ENCODE results near the gene RTN4R.

RTN4R gene

DNA sequence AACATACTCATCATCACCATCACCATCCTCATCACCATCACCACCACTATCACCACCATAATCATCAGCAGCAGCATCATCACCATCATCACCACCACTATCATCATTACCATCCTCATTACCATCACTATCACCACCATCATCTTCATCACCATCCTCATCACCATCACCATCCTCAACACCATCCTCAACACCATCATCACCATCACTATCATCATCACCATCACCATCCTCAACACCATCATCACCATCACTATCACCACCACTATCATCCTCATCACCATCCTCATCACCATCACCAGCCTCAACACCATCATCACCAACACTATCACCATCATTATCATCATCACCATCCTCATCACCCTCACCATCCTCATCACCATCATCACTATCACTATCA, 16.6 kb downstream of the RTN4R start:
- H3K36me3 ChIP-seq (replicated peaks in 1 of 2; ENCODE audit: control insufficient read depth in 2 of 2, insufficient read depth in 2 of 2, low read length in 2 of 2): no peaks in the 10 kb centered on the region
- H3K4me2 ChIP-seq (ENCODE audit: insufficient read depth, low read length, poor library complexity, severe bottlenecking): no peak overlapping the region

DNA sequence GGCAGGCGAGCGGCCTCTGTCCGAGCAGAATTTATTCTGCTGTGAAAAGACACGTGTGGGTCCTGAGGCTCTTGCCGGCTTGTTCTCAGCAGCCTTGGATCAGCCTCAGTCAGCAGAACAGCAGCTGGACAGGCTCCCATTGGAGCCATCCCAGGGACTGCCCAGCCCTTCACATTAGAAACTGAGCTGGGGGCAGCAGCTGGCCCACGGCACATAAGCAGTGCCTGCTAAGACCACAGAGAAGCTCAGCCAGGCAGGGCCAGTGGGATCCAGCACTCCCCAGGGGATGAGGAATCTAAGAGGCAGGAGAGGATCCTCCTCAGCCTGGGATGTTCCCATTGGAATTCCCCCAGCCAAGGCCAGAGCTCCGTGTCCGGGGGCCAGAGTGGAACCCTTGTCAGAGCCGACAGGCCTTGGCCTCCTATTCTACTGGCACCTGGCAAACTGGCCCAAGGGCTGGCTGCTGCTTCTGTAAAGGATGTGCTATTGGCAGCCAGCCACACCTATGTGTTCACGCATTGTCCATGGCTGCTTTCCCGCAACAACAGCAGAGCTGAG, 18.2 kb downstream of the RTN4R start:
- Histone ChIP-seq H2AK5ac (ENCODE audit: low read depth, low read length) (no peak overlapping the region), H4K8ac (ENCODE audit: low read depth, low read length) (no peak overlapping the region), H2BK12ac (ENCODE audit: low read length) (peak overlapping the region; percentile 4), H2AFZ (ENCODE audit: low read length) (no peak overlapping the region), H3K36me3 (replicated peaks in 1 of 2; ENCODE audit: control insufficient read depth in 2 of 2, insufficient read depth in 2 of 2, low read length in 2 of 2) (no peaks in the 10 kb centered on the region), H3K4me2 (ENCODE audit: insufficient read depth, low read length, poor library complexity, severe bottlenecking) (no peak overlapping the region), H3K4me3 (ENCODE audit: low read length in 2 of 2) (no peak overlapping the region), H3K79me1 (ENCODE audit: low read depth, low read length) (peaks cover 12% of the 10 kb centered on the region), H2BK120ac (ENCODE audit: low read depth, low read length) (no peak overlapping the region), H3K27ac (replicated peaks; ENCODE audit: low read length) (no peak overlapping the region), H3K9me3 (replicated peaks in 1 of 2; ENCODE audit: control insufficient read depth in 2 of 2, insufficient read depth in 1 of 2, low read depth in 1 of 2, low read length in 2 of 2) (peaks cover 2 to 6% of the 10 kb centered on the region in 2 donors), H3K9ac (ENCODE audit: low read depth, low read length, poor library complexity) (no peak overlapping the region), H3K4ac (ENCODE audit: low read length) (no peak overlapping the region), H3K23ac (ENCODE audit: low read depth, low read length, poor library complexity) (peak overlapping the region; percentile 70), H3K14ac (ENCODE audit: low read length) (peak overlapping the region; percentile 63), H3K18ac (ENCODE audit: low read length) (peak overlapping the region; percentile 46), H3K27me3 (ENCODE audit: control insufficient read depth in 3 of 3, insufficient read depth in 3 of 3, low read depth in 1 of 3, low read length in 3 of 3) (no peaks in the 10 kb centered on the region), H4K91ac (ENCODE audit: low read depth, low read length, poor library complexity) (no peak overlapping the region), H3K4me1 (ENCODE audit: control insufficient read depth in 2 of 2, insufficient read depth in 1 of 2, low read depth in 1 of 2, low read length in 2 of 2) (peaks cover 22 to 25% of the 10 kb centered on the region in 2 donors), H2BK15ac (ENCODE audit: low read length) (no peak overlapping the region), H2BK5ac (ENCODE audit: low read length) (no peak overlapping the region)
- no CpG with 5 or more reads among the region's 11 CpGs for WGBS, 2 donors (ENCODE audit: extremely low coverage in 2 of 2, insufficient read length in 2 of 2, insufficient replicate concordance in 1 of 2)
- no peak for DNase-seq (ENCODE audit: low spot score)

More for the DNA sequence above, 16.6 kb downstream of the RTN4R start:
- Histone ChIP-seq H3K79me1 (ENCODE audit: low read depth, low read length) (peaks cover 11% of the 10 kb centered on the region), H3K9ac (ENCODE audit: low read depth, low read length, poor library complexity) (no peak overlapping the region), H3K27me3 (ENCODE audit: control insufficient read depth in 3 of 3, insufficient read depth in 3 of 3, low read depth in 1 of 3, low read length in 3 of 3) (no peaks in the 10 kb centered on the region), H2BK15ac (ENCODE audit: low read length) (no peak overlapping the region), H3K23ac (ENCODE audit: low read depth, low read length, poor library complexity) (no peak overlapping the region), H2AFZ (ENCODE audit: low read length) (no peak overlapping the region), H2BK5ac (ENCODE audit: low read length) (no peak overlapping the region), H3K4me3 (ENCODE audit: low read length in 2 of 2) (peak overlapping the region in 1 of 2 donors; percentile 42), H3K14ac (ENCODE audit: low read length) (no peak overlapping the region), H2BK120ac (ENCODE audit: low read depth, low read length) (no peak overlapping the region), H3K9me3 (replicated peaks in 1 of 2; ENCODE audit: control insufficient read depth in 2 of 2, insufficient read depth in 1 of 2, low read depth in 1 of 2, low read length in 2 of 2) (peaks cover 2 to 6% of the 10 kb centered on the region in 2 donors), H3K4ac (ENCODE audit: low read length) (no peak overlapping the region), H4K91ac (ENCODE audit: low read depth, low read length, poor library complexity) (no peak overlapping the region), H3K27ac (replicated peaks; ENCODE audit: low read length) (no peak overlapping the region), H3K18ac (ENCODE audit: low read length) (no peak overlapping the region), H2BK12ac (ENCODE audit: low read length) (no peak overlapping the region), H2AK5ac (ENCODE audit: low read depth, low read length) (no peak overlapping the region), H3K4me1 (ENCODE audit: control insufficient read depth in 2 of 2, insufficient read depth in 1 of 2, low read depth in 1 of 2, low read length in 2 of 2) (peaks cover 6 to 12% of the 10 kb centered on the region in 2 donors), H4K8ac (ENCODE audit: low read depth, low read length) (no peak overlapping the region)
- DNase-seq (ENCODE audit: low spot score): no peak

DNA sequence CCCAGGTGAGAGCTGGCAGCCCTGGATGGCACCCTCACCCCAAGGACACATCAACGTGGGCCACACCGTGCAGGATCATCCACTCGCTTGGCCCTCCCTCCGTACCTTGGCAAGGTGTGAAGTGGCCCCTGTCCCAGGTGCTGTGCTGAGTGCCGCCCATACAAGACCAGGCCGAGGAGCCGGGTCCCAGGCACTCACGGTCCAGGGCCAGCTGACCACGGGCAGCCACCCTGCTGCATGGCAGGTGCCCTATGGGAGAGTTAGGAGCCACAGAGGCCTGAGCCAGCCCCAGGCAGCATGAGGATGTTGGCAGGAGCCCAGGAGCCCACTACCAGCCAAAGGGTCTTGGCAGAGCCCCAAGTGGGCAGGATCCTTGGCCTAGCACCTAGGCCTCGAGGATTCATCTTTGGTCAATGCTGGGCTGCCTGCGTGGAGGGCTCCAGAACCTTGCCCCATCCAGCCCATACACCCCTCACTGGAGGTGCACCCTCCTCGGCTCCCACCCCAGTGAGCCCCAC, 19.6 kb downstream of the RTN4R start:
- H3K79me1 ChIP-seq (ENCODE audit: low read depth, low read length): peaks cover 18% of the 10 kb centered on the region
- WGBS, 2 donors (ENCODE audit: extremely low coverage in 2 of 2, insufficient read length in 2 of 2, insufficient replicate concordance in 1 of 2): no CpG with 5 or more reads among the region's 12 CpGs

DNA sequence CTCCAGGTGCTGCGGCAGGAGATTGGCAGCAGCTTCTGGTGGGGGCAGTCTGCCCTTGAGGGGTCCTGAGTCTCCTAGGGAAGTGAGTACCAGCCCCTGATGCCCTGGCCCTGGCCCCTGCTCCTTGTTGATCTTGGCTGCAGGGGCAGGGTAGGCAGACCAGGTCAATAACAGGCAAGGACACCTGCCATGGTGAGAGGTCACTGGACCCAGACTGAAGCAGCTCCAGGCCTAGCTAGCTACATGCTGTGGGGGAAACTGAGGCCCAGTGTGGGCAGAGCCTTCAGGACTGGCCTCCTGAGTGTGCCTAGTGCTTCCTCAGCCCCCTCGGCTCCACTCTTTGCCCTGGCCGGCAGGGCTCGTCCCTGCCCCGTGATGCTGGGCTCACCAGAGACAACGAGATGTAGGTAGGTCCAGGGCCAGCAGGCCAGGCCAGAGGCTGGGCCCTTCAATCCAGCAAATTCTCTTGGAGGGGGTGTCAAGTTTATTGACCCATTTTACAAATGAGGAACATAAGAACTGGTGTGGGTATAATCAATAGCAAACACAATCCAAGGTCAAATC, 20.4 kb downstream of the RTN4R start:
- peaks cover 0 to 6% of the 10 kb centered on the region in 2 donors for H3K9me3 ChIP-seq (replicated peaks in 1 of 2; ENCODE audit: control insufficient read depth in 2 of 2, insufficient read depth in 1 of 2, low read depth in 1 of 2, low read length in 2 of 2)
- no peak overlapping the region for H3K4ac ChIP-seq (ENCODE audit: low read length)
- peak overlapping the region; percentile 27 for H4K8ac ChIP-seq (ENCODE audit: low read depth, low read length)
- no peak overlapping the region for H3K27ac ChIP-seq (replicated peaks; ENCODE audit: low read length)
- H3K4me1 ChIP-seq (ENCODE audit: control insufficient read depth in 2 of 2, insufficient read depth in 1 of 2, low read depth in 1 of 2, low read length in 2 of 2): peaks cover 41 to 43% of the 10 kb centered on the region in 2 donors
- no peak overlapping the region for H4K91ac ChIP-seq (ENCODE audit: low read depth, low read length, poor library complexity)
- H2BK120ac ChIP-seq (ENCODE audit: low read depth, low read length): peak overlapping the region; percentile 75
- H3K79me1 ChIP-seq (ENCODE audit: low read depth, low read length): peaks cover 23% of the 10 kb centered on the region
- no CpG with 5 or more reads among the region's 6 CpGs for WGBS, 2 donors (ENCODE audit: extremely low coverage in 2 of 2, insufficient read length in 2 of 2, insufficient replicate concordance in 1 of 2)
- H2AK5ac ChIP-seq (ENCODE audit: low read depth, low read length): peak overlapping the region; percentile 95
- DNase-seq (ENCODE audit: low spot score): no peak
- no peaks in the 10 kb centered on the region for H3K27me3 ChIP-seq (ENCODE audit: control insufficient read depth in 3 of 3, insufficient read depth in 3 of 3, low read depth in 1 of 3, low read length in 3 of 3)
- H3K23ac ChIP-seq (ENCODE audit: low read depth, low read length, poor library complexity): peak overlapping the region; percentile 21
- no peak overlapping the region for H3K4me2 ChIP-seq (ENCODE audit: insufficient read depth, low read length, poor library complexity, severe bottlenecking)
- peak overlapping the region; percentile 64 for H2BK12ac ChIP-seq (ENCODE audit: low read length)
- H3K36me3 ChIP-seq (replicated peaks in 1 of 2; ENCODE audit: control insufficient read depth in 2 of 2, insufficient read depth in 2 of 2, low read length in 2 of 2): no peaks in the 10 kb centered on the region
- no peak overlapping the region for H2AFZ ChIP-seq (ENCODE audit: low read length)
- H2BK15ac ChIP-seq (ENCODE audit: low read length): peak overlapping the region; percentile 45
- H3K14ac ChIP-seq (ENCODE audit: low read length): peak overlapping the region; percentile 25
- H3K4me3 ChIP-seq (ENCODE audit: low read length in 2 of 2): no peak overlapping the region
- no peak overlapping the region for H2BK5ac ChIP-seq (ENCODE audit: low read length)
- H3K18ac ChIP-seq (ENCODE audit: low read length): peak overlapping the region; percentile 65
- H3K9ac ChIP-seq (ENCODE audit: low read depth, low read length, poor library complexity): peak overlapping the region; percentile 16

More for the DNA sequence above, 19.6 kb downstream of the RTN4R start:
- Histone ChIP-seq H3K23ac (ENCODE audit: low read depth, low read length, poor library complexity) (peak overlapping the region; percentile 97), H4K91ac (ENCODE audit: low read depth, low read length, poor library complexity) (no peak overlapping the region), H2BK15ac (ENCODE audit: low read length) (peak overlapping the region; percentile 17), H3K4ac (ENCODE audit: low read length) (no peak overlapping the region), H3K27ac (replicated peaks; ENCODE audit: low read length) (no peak overlapping the region), H2BK120ac (ENCODE audit: low read depth, low read length) (no peak overlapping the region), H3K4me2 (ENCODE audit: insufficient read depth, low read length, poor library complexity, severe bottlenecking) (no peak overlapping the region), H3K9ac (ENCODE audit: low read depth, low read length, poor library complexity) (no peak overlapping the region), H3K4me1 (ENCODE audit: control insufficient read depth in 2 of 2, insufficient read depth in 1 of 2, low read depth in 1 of 2, low read length in 2 of 2) (peaks cover 35 to 39% of the 10 kb centered on the region in 2 donors), H2BK5ac (ENCODE audit: low read length) (no peak overlapping the region), H3K18ac (ENCODE audit: low read length) (no peak overlapping the region), H2BK12ac (ENCODE audit: low read length) (no peak overlapping the region), H3K4me3 (ENCODE audit: low read length in 2 of 2) (no peak overlapping the region), H2AFZ (ENCODE audit: low read length) (no peak overlapping the region), H3K9me3 (replicated peaks in 1 of 2; ENCODE audit: control insufficient read depth in 2 of 2, insufficient read depth in 1 of 2, low read depth in 1 of 2, low read length in 2 of 2) (peaks cover 2 to 6% of the 10 kb centered on the region in 2 donors), H3K14ac (ENCODE audit: low read length) (peak overlapping the region; percentile 47), H4K8ac (ENCODE audit: low read depth, low read length) (no peak overlapping the region), H3K36me3 (replicated peaks in 1 of 2; ENCODE audit: control insufficient read depth in 2 of 2, insufficient read depth in 2 of 2, low read length in 2 of 2) (no peaks in the 10 kb centered on the region), H2AK5ac (ENCODE audit: low read depth, low read length) (peak overlapping the region; percentile 81), H3K27me3 (ENCODE audit: control insufficient read depth in 3 of 3, insufficient read depth in 3 of 3, low read depth in 1 of 3, low read length in 3 of 3) (no peaks in the 10 kb centered on the region)
- DNase-seq (ENCODE audit: low spot score): no peak
